ENCODE measurements around the gene CADM1. TPM values are rescaled to one million over a fixed set of nuclear protein-coding genes. Genes with fewer than 3 reads are reported as not detected.
A peak's percentile ranks its signal among the peaks of the same experiment; 100 is the strongest.

CADM1 gene
- polyA plus RNA-seq, 1 donor (not counting 4 experiments of a cell fraction or from before 2014, with no cell fraction given), result 9.5 TPM

DNA sequence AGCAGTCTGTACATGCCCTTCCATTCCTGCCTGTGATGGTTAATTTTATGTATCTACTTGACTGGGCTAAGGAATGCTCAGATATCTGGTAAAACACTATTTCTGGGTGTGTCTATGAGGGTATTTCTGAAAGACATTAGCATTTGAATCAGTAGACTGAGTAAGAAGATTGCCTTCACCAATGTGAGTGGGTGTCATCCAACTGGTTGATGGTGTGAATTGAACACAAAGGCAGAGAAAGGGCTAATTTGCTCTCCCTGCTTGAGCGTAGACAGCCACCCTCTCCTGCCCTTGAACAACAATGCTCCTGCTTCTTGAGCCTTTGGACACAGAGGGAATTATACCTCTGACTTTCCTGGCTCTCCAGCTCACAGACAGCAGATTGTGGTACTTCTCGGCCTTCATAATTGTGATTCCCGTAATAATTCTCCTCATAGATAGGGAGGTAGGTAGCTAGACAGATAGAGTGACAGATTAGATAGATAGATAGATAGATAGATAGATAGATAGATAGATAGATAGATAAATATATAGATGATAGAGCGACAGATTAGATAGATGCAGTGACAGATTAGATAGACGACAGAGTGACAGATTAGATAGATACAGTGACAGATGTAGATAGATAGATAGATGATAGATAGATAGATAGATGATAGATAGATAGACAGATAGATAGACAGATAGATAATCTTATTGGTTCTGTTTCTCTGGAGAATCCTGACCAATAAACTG is 370.6 kb downstream of the CADM1 start:
- Histone ChIP-seq H2AFZ (ENCODE audit: control insufficient read depth, low read length) (no peak overlapping the region), H3K4me1 (ENCODE audit: control insufficient read depth, extremely low read depth, insufficient read depth, low read length) (no peaks in the 10 kb centered on the region), H3K36me3 (ENCODE audit: control insufficient read depth in 2 of 2, extremely low read depth in 1 of 2, insufficient read depth in 2 of 2, low read length in 2 of 2) (no peaks in the 10 kb centered on the region), H3K9me1 (ENCODE audit: control insufficient read depth, extremely low read depth, insufficient read depth, low read length) (no peaks in the 10 kb centered on the region), H3K27ac (ENCODE audit: control insufficient read depth, insufficient read depth, low read length) (no peak overlapping the region), H3K9me3 (ENCODE audit: control insufficient read depth, low read depth, low read length) (no peaks in the 10 kb centered on the region), H3K9ac (ENCODE audit: control insufficient read depth, extremely low read depth, insufficient read depth, low read length) (no peak overlapping the region), H3K4me3 (ENCODE audit: control insufficient read depth in 2 of 3, extremely low read depth in 1 of 3, insufficient read depth in 2 of 3, low read depth in 1 of 3, low read length in 3 of 3) (no peak overlapping the region), H3K27me3 (ENCODE audit: control insufficient read depth, extremely low read depth, insufficient read depth, low read length) (no peaks in the 10 kb centered on the region), H3K4me2 (ENCODE audit: control insufficient read depth, extremely low read depth, insufficient read depth, low read depth, low read length) (no peak overlapping the region), H4K20me1 (ENCODE audit: control insufficient read depth, extremely low read depth, insufficient read depth, low read length) (no peaks in the 10 kb centered on the region), H3K79me2 (ENCODE audit: control insufficient read depth, insufficient read depth, low read length) (no peaks in the 10 kb centered on the region)
- dilution Hi-C loops (cut with MboI; ENCODE audit: extremely low pct_ligation_motif_present, low sequenced_read_pairs), result no loop called here
- TF ChIP-seq, protein P1, sequence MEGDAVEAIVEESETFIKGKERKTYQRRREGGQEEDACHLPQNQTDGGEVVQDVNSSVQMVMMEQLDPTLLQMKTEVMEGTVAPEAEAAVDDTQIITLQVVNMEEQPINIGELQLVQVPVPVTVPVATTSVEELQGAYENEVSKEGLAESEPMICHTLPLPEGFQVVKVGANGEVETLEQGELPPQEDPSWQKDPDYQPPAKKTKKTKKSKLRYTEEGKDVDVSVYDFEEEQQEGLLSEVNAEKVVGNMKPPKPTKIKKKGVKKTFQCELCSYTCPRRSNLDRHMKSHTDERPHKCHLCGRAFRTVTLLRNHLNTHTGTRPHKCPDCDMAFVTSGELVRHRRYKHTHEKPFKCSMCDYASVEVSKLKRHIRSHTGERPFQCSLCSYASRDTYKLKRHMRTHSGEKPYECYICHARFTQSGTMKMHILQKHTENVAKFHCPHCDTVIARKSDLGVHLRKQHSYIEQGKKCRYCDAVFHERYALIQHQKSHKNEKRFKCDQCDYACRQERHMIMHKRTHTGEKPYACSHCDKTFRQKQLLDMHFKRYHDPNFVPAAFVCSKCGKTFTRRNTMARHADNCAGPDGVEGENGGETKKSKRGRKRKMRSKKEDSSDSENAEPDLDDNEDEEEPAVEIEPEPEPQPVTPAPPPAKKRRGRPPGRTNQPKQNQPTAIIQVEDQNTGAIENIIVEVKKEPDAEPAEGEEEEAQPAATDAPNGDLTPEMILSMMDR (optimal IDR thresholded peaks at IDR 0.05 in 1 of 3, IDR thresholded peaks at IDR 0.05 in 1 of 3, conservative IDR thresholded peaks at IDR 0.05 in 1 of 3; ENCODE audit: extremely low read depth in 1 of 3, insufficient read depth in 2 of 3, low read length in 3 of 3), result no peak
- TF ChIP-seq EZH2 (IDR thresholded peaks at IDR 0.05; ENCODE audit: low read length), result no peak
- FAIRE-seq, result no peak
- no peak for DNase-seq (ENCODE audit: low read depth, low spot score)

DNA sequence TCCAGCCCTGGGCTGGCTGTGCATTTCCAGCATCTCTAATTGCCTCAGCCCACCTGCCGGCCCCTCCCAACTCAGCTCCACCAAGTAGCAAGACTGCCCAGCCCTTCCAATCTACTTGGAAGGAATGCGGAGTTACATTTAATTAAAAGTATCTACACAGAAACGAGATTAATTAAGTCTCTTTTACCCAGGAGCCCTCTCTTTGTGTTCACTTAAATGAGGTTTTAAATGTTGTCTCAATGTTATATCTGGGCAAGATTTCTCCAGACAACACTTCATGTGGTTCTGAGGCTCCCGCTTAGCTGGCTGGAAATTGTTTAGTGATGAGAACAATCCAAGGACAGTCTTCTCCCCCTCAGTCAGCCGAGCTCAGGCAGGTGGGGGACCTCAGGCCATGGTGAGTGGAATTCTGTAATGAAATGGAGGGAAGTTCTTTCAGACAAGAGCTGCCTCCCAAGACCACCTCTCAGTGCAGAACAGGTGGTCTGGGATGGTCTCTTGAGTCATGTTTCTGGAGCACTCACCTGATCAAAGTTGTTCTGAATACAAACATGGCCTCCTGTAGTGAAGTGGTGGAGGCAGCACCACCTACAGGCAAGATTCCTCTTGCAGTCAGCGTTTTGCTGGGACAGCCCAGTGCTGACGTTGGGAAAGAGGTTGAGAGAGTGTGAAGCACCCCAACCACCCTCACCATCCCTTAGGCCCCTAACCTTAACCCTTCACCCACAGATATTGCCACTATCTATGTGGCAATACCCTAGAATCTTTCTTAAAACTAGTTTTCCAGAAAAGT is 371.6 kb downstream of the CADM1 start:
- Histone ChIP-seq H3K79me2 (ENCODE audit: control insufficient read depth, insufficient read depth, low read length) (no peaks in the 10 kb centered on the region), H3K9ac (ENCODE audit: control insufficient read depth, extremely low read depth, insufficient read depth, low read length) (no peak overlapping the region), H3K4me2 (ENCODE audit: control insufficient read depth, extremely low read depth, insufficient read depth, low read depth, low read length) (no peak overlapping the region), H3K36me3 (ENCODE audit: control insufficient read depth in 2 of 2, extremely low read depth in 1 of 2, insufficient read depth in 2 of 2, low read length in 2 of 2) (no peaks in the 10 kb centered on the region), H3K27me3 (ENCODE audit: control insufficient read depth, extremely low read depth, insufficient read depth, low read length) (no peaks in the 10 kb centered on the region), H3K27ac (ENCODE audit: control insufficient read depth, insufficient read depth, low read length) (no peak overlapping the region), H3K4me3 (ENCODE audit: control insufficient read depth in 2 of 3, extremely low read depth in 1 of 3, insufficient read depth in 2 of 3, low read depth in 1 of 3, low read length in 3 of 3) (no peak overlapping the region), H4K20me1 (ENCODE audit: control insufficient read depth, extremely low read depth, insufficient read depth, low read length) (no peaks in the 10 kb centered on the region), H3K9me3 (ENCODE audit: control insufficient read depth, low read depth, low read length) (no peaks in the 10 kb centered on the region), H2AFZ (ENCODE audit: control insufficient read depth, low read length) (no peak overlapping the region), H3K4me1 (ENCODE audit: control insufficient read depth, extremely low read depth, insufficient read depth, low read length) (no peaks in the 10 kb centered on the region), H3K9me1 (ENCODE audit: control insufficient read depth, extremely low read depth, insufficient read depth, low read length) (no peaks in the 10 kb centered on the region)
- FAIRE-seq (no peak), DNase-seq (ENCODE audit: low read depth, low spot score) (no peak)
- dilution Hi-C loops (cut with MboI; ENCODE audit: extremely low pct_ligation_motif_present, low sequenced_read_pairs), result no loop called here
- no peak for TF ChIP-seq EZH2 (IDR thresholded peaks at IDR 0.05; ENCODE audit: low read length)
- TF ChIP-seq, protein P1 (optimal IDR thresholded peaks at IDR 0.05 in 1 of 3, IDR thresholded peaks at IDR 0.05 in 1 of 3, conservative IDR thresholded peaks at IDR 0.05 in 1 of 3; ENCODE audit: extremely low read depth in 1 of 3, insufficient read depth in 2 of 3, low read length in 3 of 3), result peak; percentile 33 to 69 (median 64)

Data from keratinocyte (primary cell).